CD4-positive, alpha-beta T cell treated with Interleukin-15 for 4 hours (primary cell): Measurements from ENCODE around the gene LRRFIP1.
"Not testable (repeated sequence)": the region's sequence is repeated elsewhere in the genome, so short reads cannot be mapped to it uniquely, and the experiment has no call there.

Source experiments
- DNase-seq: peaks from one replicate; pipeline ENCODE4 v3.0.0-alpha.2; 2020; ENCODE audit warnings: low spot score

Gene LRRFIP1

GRCh38 chr2:237596520-237597195 is 30.7 kb upstream of the LRRFIP1 start:
- no peak for DNase-seq

- DNase-seq = no peak
Observed at GRCh38 chr2:237597196-237598145, 29.9 kb upstream of the LRRFIP1 start.

GRCh38 chr2:237598468-237599208 is 28.7 kb upstream of the LRRFIP1 start:
- no peak for DNase-seq

GRCh38 chr2:237599465-237600110 is 27.8 kb upstream of the LRRFIP1 start:
- DNase-seq = no peak

GRCh38 chr2:237600205-237600846 is 27.1 kb upstream of the LRRFIP1 start:
- DNase-seq = no peak

GRCh38 chr2:237601453-237602116 is 25.8 kb upstream of the LRRFIP1 start:
- no peak for DNase-seq

GRCh38 chr2:237602409-237602808 is 25.0 kb upstream of the LRRFIP1 start:
- no peak for DNase-seq

- DNase-seq = no peak
Observed at GRCh38 chr2:237603049-237603717, 24.2 kb upstream of the LRRFIP1 start.

- peak; percentile 65 for DNase-seq
Observed at GRCh38 chr2:237603718-237604362, 23.5 kb upstream of the LRRFIP1 start.

GRCh38 chr2:237604391-237604790 is 23.0 kb upstream of the LRRFIP1 start:
- no peak for DNase-seq

GRCh38 chr2:237604960-237605359 is 22.4 kb upstream of the LRRFIP1 start:
- DNase-seq = no peak

GRCh38 chr2:237606522-237606921 is 20.9 kb upstream of the LRRFIP1 start:
- not testable (repeated sequence) for DNase-seq

- DNase-seq = no peak
Observed at GRCh38 chr2:237612527-237613357, 14.6 kb upstream of the LRRFIP1 start.

GRCh38 chr2:237613679-237614078 is 13.7 kb upstream of the LRRFIP1 start:
- no peak for DNase-seq

- no peak for DNase-seq
Observed at GRCh38 chr2:237614151-237614720, 13.2 kb upstream of the LRRFIP1 start.

GRCh38 chr2:237615631-237616249 is 11.6 kb upstream of the LRRFIP1 start:
- DNase-seq = no peak

- no peak for DNase-seq
Observed at GRCh38 chr2:237616373-237616733, 11.0 kb upstream of the LRRFIP1 start.
